ENCODE results near the gene AK9.
A peak's percentile ranks its signal among the peaks of the same experiment; 100 is the strongest.
"Not testable (repeated sequence)": the region's sequence is repeated elsewhere in the genome, so short reads cannot be mapped to it uniquely, and the experiment has no call there.

AK9 gene

GRCh38 chr6:109611502-109611901 is 79.5 kb downstream of the AK9 start:
- no peak for DNase-seq

GRCh38 chr6:109610590-109610989 is 80.4 kb downstream of the AK9 start:
- no peak for DNase-seq

- DNase-seq, result no peak
Observed at GRCh38 chr6:109609737-109610136, 81.3 kb downstream of the AK9 start.

- DNase-seq, result peak; percentile 10
Observed at GRCh38 chr6:109606359-109606758, 84.6 kb downstream of the AK9 start.

- peak; percentile 18 for DNase-seq
Observed at GRCh38 chr6:109595998-109596397, 95.0 kb downstream of the AK9 start.

- DNase-seq, result no peak
Observed at GRCh38 chr6:109580519-109580918, 110.5 kb downstream of the AK9 start.

- no peak for DNase-seq
Observed at GRCh38 chr6:109579361-109579760, 111.6 kb downstream of the AK9 start.

- DNase-seq, result not testable (repeated sequence)
Observed at GRCh38 chr6:109569901-109570300, 121.1 kb downstream of the AK9 start.

GRCh38 chr6:109561844-109562243 is 129.2 kb downstream of the AK9 start:
- DNase-seq, result no peak

GRCh38 chr6:109531446-109531845 is 159.6 kb downstream of the AK9 start:
- no peak for DNase-seq

- DNase-seq, result no peak
Observed at GRCh38 chr6:109527989-109528388, 163.0 kb downstream of the AK9 start.

GRCh38 chr6:109526905-109527628 is 163.9 kb downstream of the AK9 start:
- peak; percentile 64 for DNase-seq

GRCh38 chr6:109524129-109524528 is 166.9 kb downstream of the AK9 start:
- no peak for DNase-seq

- no peak for DNase-seq
Observed at GRCh38 chr6:109523478-109523877, 167.5 kb downstream of the AK9 start.

GRCh38 chr6:109521080-109521479 is 169.9 kb downstream of the AK9 start:
- no peak for DNase-seq

- not testable (repeated sequence) for DNase-seq
Observed at GRCh38 chr6:109519647-109520046, 171.4 kb downstream of the AK9 start.

- peak; percentile 25 for DNase-seq
Observed at GRCh38 chr6:109516929-109517328, 174.1 kb downstream of the AK9 start.

- no peak for DNase-seq
Observed at GRCh38 chr6:109515781-109516409, 175.1 kb downstream of the AK9 start.

- DNase-seq, result no peak
Observed at GRCh38 chr6:109514946-109515345, 176.1 kb downstream of the AK9 start.

- DNase-seq, result no peak
Observed at GRCh38 chr6:109513571-109514071, 177.4 kb downstream of the AK9 start.

- no peak for DNase-seq
Observed at GRCh38 chr6:109512271-109512817, 178.7 kb downstream of the AK9 start.

GRCh38 chr6:109511832-109512231 is 179.2 kb downstream of the AK9 start:
- DNase-seq, result no peak

- no peak for DNase-seq
Observed at GRCh38 chr6:109510358-109510757, 180.6 kb downstream of the AK9 start.

Measured in CD4-positive, alpha-beta T cell treated with Interleukin-17A for 4 hours (primary cell).